ENCODE measurements around the gene HOXA5.

GRCh38 chr7:27126596-27127327 lies 16.7 kb downstream of the HOXA5 start:
- no peak for TF ChIP-seq CTCF (IDR thresholded peaks at IDR 0.05)
- no peak for TF ChIP-seq POLR2A (IDR thresholded peaks at IDR 0.05)
